ENCODE results near the gene ISOC2.

DNA sequence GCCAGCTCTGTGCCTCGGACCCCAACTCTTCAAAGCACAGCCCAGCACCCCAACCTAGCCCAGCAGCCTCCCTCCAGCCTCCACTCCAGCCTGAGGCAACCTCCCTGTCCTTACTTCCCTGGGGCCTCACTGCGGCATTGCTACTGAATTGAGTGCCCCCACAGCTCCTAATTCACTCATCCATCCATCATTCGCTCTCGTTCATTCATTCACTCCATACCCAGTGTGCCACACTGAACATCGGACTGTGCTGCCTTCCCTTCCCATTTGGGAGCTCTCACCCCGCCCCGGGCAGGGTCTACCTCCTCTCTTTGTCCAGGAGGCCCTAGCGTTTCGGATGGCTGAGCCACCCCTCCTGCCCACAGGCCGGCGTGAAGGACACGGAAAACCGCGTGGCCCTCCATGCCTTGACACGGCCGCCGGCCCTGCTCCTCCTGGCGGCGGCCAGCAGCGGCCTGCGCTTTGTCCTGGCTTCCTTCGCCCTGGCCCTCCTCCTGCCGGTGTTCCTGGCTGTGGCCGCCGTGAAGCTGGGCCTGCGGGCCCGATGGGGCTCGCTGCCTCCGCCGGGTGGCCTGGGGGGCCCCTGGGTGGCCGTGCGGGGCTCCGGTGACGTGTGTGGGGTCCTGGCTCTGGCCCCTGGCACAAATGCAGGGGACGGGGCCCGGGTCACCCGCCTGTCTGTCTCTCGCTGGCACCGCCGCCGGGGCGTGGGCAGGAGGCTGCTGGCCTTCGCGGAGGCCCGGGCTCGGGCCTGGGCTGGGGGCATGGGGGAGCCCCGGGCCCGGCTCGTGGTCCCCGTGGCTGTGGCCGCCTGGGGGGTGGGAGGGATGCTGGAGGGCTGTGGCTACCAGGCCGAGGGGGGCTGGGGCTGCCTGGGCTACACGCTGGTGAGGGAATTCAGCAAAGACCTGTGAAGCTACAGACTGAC lies 24.9 kb upstream of the ISOC2 start:
- TF ChIP-seq, protein P1, sequence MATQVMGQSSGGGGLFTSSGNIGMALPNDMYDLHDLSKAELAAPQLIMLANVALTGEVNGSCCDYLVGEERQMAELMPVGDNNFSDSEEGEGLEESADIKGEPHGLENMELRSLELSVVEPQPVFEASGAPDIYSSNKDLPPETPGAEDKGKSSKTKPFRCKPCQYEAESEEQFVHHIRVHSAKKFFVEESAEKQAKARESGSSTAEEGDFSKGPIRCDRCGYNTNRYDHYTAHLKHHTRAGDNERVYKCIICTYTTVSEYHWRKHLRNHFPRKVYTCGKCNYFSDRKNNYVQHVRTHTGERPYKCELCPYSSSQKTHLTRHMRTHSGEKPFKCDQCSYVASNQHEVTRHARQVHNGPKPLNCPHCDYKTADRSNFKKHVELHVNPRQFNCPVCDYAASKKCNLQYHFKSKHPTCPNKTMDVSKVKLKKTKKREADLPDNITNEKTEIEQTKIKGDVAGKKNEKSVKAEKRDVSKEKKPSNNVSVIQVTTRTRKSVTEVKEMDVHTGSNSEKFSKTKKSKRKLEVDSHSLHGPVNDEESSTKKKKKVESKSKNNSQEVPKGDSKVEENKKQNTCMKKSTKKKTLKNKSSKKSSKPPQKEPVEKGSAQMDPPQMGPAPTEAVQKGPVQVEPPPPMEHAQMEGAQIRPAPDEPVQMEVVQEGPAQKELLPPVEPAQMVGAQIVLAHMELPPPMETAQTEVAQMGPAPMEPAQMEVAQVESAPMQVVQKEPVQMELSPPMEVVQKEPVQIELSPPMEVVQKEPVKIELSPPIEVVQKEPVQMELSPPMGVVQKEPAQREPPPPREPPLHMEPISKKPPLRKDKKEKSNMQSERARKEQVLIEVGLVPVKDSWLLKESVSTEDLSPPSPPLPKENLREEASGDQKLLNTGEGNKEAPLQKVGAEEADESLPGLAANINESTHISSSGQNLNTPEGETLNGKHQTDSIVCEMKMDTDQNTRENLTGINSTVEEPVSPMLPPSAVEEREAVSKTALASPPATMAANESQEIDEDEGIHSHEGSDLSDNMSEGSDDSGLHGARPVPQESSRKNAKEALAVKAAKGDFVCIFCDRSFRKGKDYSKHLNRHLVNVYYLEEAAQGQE (IDR thresholded peaks at IDR 0.05; ENCODE audit: borderline replicate concordance) = no peak
- TF ChIP-seq, protein P1 (CRISPR knock-in tag; IDR thresholded peaks at IDR 0.05; ENCODE audit: low read depth) = no peak
- TF ChIP-seq PML (IDR thresholded peaks at IDR 0.05; ENCODE audit: low read length) (no peak), CEBPB (tag; IDR thresholded peaks at IDR 0.05) (no peak), TCF7 (IDR thresholded peaks at IDR 0.05; ENCODE audit: borderline replicate concordance) (no peak)
- TF ChIP-seq, protein P2, sequence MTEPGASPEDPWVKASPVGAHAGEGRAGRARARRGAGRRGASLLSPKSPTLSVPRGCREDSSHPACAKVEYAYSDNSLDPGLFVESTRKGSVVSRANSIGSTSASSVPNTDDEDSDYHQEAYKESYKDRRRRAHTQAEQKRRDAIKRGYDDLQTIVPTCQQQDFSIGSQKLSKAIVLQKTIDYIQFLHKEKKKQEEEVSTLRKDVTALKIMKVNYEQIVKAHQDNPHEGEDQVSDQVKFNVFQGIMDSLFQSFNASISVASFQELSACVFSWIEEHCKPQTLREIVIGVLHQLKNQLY (CRISPR knock-in tag; conservative IDR thresholded peaks at IDR 0.05) = no peak
